ENCODE results near the gene NUDT8.
A peak's percentile ranks its signal among the peaks of the same experiment; 100 is the strongest.
"Not testable (repeated sequence)": the region's sequence is repeated elsewhere in the genome, so short reads cannot be mapped to it uniquely, and the experiment has no call there.

NUDT8 gene

DNA sequence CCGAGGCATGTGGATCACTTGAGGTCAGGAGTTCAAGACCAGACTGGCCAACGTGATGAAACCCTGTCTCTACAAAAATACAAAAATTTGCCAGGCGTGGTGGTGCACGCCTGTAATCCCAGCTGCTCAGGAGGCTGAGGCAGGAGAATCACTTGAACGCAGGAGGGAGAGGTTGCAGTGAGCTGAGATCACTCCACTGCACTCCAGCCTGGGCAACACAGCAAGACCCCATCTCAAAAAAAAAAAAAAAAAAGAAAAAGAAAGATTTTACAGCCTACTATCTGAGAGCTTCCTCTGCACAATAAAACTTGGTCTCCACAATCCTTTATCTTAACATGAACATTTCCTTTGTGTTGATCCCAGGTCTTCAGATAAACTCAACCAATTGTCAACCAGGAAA lies 31.0 kb upstream of the NUDT8 start:
- not testable (repeated sequence) for DNase-seq (ENCODE audit: low read depth in 2 of 2)

DNA sequence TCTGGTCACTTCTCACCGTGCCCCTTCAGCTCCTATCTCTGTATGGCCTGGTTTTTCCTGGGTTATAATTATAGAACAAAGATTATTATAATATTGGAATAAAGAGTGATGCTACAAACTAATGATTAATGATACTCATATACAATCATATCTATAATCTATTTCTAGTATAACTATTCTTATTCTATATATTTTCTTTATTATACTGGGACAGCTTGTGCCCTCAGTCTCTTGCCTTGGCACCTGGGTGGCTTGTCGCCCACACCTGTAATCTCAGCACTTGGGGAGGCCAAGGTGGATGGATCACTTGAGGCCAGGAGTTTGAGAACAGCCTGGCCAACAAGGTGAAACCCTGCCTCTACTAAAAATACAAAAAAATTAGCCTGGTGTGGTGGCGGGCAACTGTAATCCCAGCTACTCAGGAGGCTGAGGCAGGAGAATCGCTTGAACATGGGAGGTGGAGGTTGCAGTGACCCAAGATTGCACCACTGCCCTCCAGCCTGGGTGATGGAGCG lies 30.0 kb upstream of the NUDT8 start:
- not testable (repeated sequence) for DNase-seq (ENCODE audit: low read depth in 2 of 2)

- DNase-seq (ENCODE audit: low read depth in 2 of 2), result no peak
These were observed 27.6 kb upstream of the NUDT8 start for GRCh38 chr11:67657300-67657699.

GRCh38 chr11:67656278-67656922 lies 26.7 kb upstream of the NUDT8 start:
- no peak for DNase-seq (ENCODE audit: low read depth in 2 of 2)

- no peak for DNase-seq (ENCODE audit: low read depth in 2 of 2)
These were observed 24.5 kb upstream of the NUDT8 start for GRCh38 chr11:67654225-67654624.

DNA sequence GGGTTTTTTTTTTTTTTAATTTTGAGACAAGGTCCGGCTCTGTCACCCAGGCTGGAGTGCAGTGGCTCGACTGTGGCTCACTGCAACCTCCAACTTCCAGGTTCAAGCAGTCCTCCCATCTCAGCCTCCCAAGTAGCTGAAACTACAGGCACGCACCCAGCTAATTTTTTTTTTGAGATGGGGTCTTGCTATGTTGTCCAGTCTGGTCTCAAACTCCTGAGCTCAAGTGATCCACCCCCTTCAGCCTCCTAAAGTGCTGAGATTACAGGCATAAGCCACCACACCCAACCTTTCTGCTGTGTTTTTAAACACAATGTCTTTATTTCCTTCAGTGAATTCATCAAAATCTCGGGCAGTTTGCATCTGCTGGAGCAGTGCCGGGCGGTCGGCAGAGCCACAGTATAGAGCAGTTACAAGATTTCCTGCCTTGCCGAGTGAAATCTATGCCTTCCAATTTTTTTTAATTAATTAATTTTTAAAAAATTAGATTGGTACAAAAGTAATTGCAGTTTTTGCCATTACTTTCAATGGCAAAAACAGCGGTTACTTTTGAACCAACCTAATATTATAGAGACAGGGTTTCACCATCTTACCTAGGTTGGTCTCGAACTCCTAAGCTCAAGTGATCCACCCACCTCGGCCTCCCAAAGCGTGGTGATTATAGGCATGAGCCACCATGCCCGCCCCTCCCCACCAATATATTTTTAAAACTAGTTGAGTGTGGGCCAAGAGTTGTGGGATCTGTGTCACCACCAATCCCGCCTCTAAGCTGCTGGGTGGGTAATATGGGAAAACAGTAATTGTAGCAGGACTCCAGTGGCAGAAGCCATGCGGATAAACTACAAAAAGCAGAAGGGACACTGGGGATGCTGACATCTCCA lies 23.5 kb upstream of the NUDT8 start:
- DNase-seq (ENCODE audit: low read depth in 2 of 2), result no peak

DNA sequence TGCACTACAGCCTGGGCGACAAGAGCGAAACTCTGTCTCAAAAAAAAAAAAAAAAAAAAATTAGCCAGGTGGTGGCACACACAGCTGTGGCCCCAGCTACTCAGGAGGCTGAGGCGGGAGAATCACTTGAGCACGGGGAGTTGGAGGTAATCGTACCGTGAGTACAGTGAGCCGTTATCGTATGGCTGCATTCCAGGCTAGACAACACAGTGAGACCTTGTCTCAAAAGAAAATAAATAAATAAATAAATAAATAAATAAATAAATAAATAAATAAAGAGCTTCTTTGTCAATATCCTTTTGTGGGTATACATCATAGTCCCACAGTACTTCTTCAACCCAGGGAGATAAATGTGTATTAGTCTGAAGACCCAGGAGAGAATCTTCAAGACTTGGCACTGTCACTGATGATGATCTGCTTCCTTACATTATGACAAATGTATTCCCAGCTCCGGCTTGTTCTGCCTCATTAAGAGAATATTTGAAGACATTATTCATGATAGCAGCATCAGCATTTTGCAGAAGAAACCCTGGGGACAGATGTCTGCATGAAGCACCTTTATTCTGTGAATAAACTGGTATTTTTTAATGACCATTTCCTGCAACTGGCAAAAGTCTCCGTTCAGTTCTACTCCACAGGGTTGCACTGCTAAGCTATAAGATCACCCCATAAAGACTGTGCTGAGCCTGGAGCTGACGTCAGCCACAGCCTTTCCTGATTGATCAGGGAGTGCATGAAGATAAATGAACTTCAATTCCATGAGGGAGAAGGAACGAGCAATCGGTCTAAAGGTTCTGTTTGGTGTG lies 22.4 kb upstream of the NUDT8 start:
- DNase-seq (ENCODE audit: low read depth in 2 of 2), result no peak

DNA sequence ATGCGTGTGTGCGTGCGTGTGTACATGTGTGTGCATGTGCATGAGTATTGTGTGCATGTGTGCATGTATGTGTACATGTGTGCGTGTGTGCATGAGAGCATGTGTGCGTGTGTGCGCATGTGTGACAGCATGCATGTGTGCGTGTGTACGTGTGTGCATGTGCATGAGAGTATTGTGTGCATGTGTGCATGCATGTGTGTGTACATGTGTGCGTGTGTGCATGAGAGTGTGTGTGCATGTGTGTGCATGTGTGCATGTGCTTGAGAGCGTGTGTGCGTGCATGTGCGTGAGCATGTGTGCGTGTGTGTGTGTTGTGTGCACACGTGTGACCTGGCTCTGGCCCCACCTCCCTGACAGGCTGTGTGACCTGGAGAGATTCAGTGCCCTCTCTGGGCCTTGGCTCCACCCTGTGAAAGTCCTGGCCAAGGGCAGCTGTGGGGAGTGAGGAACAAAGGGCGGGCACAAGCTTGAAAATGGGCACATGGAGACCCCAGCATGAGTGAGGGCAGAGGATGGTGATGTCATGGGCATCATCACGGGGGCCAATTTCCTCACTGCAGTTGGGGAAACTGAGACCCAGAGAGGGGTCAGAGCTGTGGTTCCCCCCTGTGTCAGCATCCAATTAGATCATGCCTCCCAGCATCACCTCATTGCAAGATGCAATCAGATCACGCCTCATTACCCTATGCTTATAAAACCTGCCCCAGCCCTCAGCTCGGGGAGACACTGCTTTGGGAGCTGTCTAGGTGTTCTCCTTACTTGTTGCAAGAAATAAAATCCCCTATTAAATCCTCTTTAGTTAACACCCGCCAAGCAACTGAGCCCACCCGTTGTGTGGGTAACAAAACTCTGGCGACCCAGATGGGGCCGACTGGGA lies 20.1 kb upstream of the NUDT8 start:
- DNase-seq (ENCODE audit: low read depth in 2 of 2), result no peak

DNA sequence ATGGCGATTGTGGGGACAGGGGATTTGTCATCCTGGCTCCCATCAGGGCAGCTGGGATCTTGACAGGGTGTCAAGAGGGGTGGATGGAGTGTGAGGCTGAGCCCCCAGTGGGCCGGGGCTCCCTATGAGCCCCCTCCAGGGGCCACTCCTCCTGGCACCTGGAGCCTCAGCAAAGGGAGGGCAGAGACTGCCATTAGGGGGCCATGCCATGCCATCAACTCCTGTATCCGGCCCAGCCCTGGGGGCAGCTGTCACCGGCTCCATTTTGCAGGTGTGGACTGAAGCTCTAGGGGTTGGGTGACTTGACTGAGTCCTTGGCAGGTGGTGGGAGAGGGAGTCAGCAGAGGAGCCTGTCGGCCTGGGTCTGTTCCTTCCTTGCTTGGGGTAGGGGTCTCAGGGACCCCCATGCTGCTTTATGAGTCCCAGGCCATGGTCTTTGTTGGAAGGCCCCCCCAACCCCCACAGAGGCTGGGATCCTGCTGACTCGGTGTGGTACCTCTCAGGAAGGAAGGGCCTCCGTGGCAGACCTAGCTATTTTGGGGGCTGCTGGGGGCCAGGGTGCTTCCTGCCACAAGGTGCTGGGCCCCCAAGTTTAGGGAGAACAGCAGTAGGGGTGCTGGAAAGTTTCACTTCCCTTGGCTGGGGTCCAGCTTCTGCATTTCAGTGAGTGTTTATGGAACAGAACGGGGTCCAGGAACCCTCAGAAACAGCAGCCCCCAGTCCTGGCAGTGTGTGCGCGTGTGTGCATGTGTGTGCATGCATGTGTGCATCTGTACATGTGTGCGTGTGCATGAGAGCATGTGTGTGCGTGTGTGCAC lies 19.3 kb upstream of the NUDT8 start:
- no peak for DNase-seq (ENCODE audit: low read depth in 2 of 2)

- peak; percentile 16 to 37 for DNase-seq (ENCODE audit: low read depth in 2 of 2)
These were observed 18.5 kb upstream of the NUDT8 start for GRCh38 chr11:67648140-67648795.

DNA sequence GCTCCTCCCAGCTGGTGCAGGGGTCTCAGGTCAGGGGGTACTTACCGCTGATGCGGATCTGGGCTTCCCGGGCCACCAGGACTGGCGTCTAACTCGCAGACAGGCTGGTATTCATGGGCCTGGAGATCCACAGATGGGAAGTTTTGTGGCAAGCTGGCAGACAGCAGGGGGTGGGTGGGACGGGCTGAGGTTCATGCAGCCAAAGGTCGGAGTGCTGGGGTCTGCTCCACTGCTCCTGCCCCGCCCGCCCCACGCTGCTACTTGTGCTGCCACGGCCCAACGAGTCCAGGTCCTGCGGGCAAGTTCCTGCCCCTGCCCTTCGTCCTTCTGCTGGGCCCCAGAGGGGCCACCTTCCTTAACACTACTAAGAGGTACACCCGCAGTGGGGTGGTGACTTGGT lies 17.7 kb upstream of the NUDT8 start:
- DNase-seq (ENCODE audit: low read depth in 2 of 2), result no peak

- no peak for DNase-seq (ENCODE audit: low read depth in 2 of 2)
These were observed 17.0 kb upstream of the NUDT8 start for GRCh38 chr11:67646535-67647336.

- DNase-seq (ENCODE audit: low read depth in 2 of 2), result no peak
These were observed 16.1 kb upstream of the NUDT8 start for GRCh38 chr11:67645521-67646461.

- DNase-seq (ENCODE audit: low read depth in 2 of 2), result no peak
These were observed 15.0 kb upstream of the NUDT8 start for GRCh38 chr11:67644472-67645418.

- DNase-seq (ENCODE audit: low read depth in 2 of 2), result no peak
These were observed 14.3 kb upstream of the NUDT8 start for GRCh38 chr11:67644042-67644441.

Measured in stimulated activated CD8-positive, alpha-beta memory T cell treated with anti-CD3 and anti-CD28 coated beads, Interleukin-7, amount 100 ng/mL, for 4 hours (primary cell).